Vagina (tissue), 2 donors: ENCODE measurements around the gene PDXK.

Experiments
- CTCF ChIP-seq, 3 experiments: fragments of 450-650 bp in 2 of 3; fragments of 200-600 bp in 1 of 3; sonication (generic) in 1 of 3; IDR thresholded peaks; one replicate each; pipeline ENCODE4 v1.5.1; 2017 to 2019; ENCODE audit warnings: antibody characterized with exemption in 3 of 3, mild to moderate bottlenecking in 2 of 3, moderate library complexity in 2 of 3
- POLR2A ChIP-seq, 2 donors: fragments of 450-650 bp; IDR thresholded peaks; one replicate each; pipeline ENCODE4 v1.6.1; 2017; ENCODE audit warnings: antibody characterized with exemption in 2 of 2, mild to moderate bottlenecking in 2 of 2, moderate library complexity in 2 of 2
- POLR2AphosphoS5 ChIP-seq, 2 donors: sonication (generic); formaldehyde crosslinking; IDR thresholded peaks; one replicate each; pipeline ENCODE4 v1.9.0; 2017; ENCODE audit warnings: antibody characterized with exemption in 2 of 2, mild to moderate bottlenecking in 2 of 2, low read depth in 1 of 2; ENCODE audit not compliant: insufficient read depth in 1 of 2

GRCh38 chr21:43701936-43702784 is 16.8 kb upstream of the PDXK start:
- TF ChIP-seq CTCF (IDR thresholded peaks at IDR 0.05) (no peak), POLR2AphosphoS5 (IDR thresholded peaks at IDR 0.05; ENCODE audit: insufficient read depth in 1 of 2, low read depth in 1 of 2) (no peak), POLR2A (IDR thresholded peaks at IDR 0.05) (no peak)
